ENCODE data around the gene C12orf57. TPM values are rescaled to one million over a fixed set of nuclear protein-coding genes. Genes with fewer than 3 reads are reported as not detected.

Gene C12orf57
- total and polyA plus RNA-seq, 2 of the 8 experiments (the other 6 are each of a cell fraction or from before 2014, with no cell fraction given) = 174 to 993 TPM

GRCh38 chr12:6937481-6938352 lies 6.1 kb upstream of the C12orf57 start (continued):
- TF ChIP-seq POU5F1 (IDR thresholded peaks at IDR 0.05; ENCODE audit: low read depth, low read length) (no peak), SP1 (IDR thresholded peaks at IDR 0.05; ENCODE audit: low read depth, low read length) (peak; percentile 77), TBP (IDR thresholded peaks at IDR 0.05; ENCODE audit: low read depth, low read length) (no peak; the same call in 1 of the 2 replicates), RAD21 (IDR thresholded peaks at IDR 0.05 in 1 of 2, conservative IDR thresholded peaks at IDR 0.05 in 1 of 2; ENCODE audit: low read depth in 2 of 2, low read length in 2 of 2) (peak; percentile 51 to 53; a peak in 3 of 4 replicates), TCF12 (IDR thresholded peaks at IDR 0.05; ENCODE audit: low read depth, low read length) (0 out of 2 replicates have a peak, but pooled peaks have one; percentile 68), CHD7 (IDR thresholded peaks at IDR 0.05; ENCODE audit: insufficient replicate concordance, low read length) (no peak), FOSL1 (IDR thresholded peaks at IDR 0.05; ENCODE audit: insufficient read depth, low read depth, low read length) (peak; percentile 32; the same call in 1 of the 2 replicates), YY1 (IDR thresholded peaks at IDR 0.05; ENCODE audit: low read depth, low read length) (peak; percentile 80; the same call in 1 of the 2 replicates)

Measured in H1 (cell line).